NCI-H446 (cell line): Measurements from ENCODE around the gene CFB.
"Not testable (repeated sequence)": the region's sequence is repeated elsewhere in the genome, so short reads cannot be mapped to it uniquely, and the experiment has no call there.

ENCODE experiments used
- DNase-seq, 2 experiments: peaks; one replicate each; lab custom pipeline; 2025; lab: John Stamatoyannopoulos, UW

Gene CFB

DNA sequence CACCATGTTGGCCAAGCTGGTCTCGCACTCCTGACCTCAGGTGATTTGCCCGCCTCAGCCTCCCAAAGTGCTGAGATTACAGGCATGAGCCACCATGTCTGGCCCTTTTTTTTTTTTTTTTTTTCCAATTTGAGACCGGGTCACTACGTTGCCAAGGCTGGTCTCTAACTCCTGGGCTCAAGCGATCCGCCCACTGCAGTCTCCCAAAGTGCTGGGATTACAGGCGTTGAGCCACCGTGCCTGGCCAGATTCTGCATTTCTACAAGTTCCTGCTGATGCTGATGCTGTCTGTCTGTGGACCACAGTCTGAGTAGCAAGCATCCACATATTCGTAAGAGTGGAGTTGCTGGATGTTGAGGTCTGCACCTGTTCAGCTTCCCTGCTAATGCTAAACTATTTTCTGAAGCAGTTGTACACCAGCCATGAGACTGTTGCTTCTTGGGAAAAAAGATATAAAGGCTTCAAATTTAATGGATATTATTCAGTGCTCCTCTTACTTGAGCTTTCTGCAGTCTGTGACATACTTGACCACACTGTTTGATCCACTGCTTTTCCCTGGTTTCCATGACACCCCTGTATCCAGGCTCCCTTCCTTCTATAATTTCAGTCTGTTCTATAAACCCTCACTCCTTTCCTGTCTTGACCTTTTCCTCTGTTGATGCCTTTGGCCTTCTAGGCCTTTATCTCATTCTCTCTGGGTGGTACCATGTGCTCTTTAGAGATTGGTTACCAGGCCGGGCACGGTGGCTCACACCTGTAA is 33.9 kb upstream of the CFB start:
- DNase-seq = no peak

DNA sequence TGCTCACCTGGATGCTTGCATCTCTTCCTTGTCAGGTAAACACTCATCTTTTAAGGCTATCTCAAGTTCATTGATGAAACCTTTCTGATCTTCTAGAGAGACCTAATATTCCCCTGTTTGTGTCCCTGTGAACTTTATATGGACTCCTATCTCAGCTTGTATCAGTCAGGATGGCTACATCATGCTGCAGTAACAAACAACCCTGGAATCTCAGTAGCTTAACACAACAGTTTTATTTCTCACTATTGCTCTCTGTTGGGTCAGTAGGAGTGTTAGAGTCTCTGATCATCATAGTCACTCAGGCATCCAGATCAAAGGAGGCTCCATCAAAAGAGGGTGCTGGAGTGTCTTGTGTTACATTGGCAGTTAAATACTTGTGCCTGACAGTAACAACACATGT is 30.5 kb upstream of the CFB start:
- DNase-seq = no peak

DNA sequence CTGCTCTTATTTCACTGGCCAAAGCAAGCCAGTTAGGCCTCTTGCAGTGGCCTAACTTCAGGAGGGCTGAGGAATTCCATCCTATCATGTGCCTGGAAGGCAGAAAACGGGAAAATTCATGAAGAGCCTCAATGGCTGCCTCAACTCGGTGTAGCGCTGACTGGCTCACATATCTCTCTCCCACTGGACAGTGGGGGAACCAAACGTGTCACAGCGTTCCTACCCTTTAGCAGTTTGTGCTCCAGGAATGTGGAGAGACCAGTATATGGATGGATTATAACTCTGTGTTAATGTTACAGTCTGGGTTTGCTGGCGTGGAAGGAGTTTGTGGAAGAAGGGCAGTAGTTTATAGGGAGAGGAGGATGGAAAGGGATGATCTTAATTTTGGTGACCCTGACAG is 30.1 kb upstream of the CFB start:
- DNase-seq = no peak

GRCh38 chr6:31918069-31918720 is 27.7 kb upstream of the CFB start:
- no peak for DNase-seq

- DNase-seq = no peak
Measured at GRCh38 chr6:31919624-31920303, 26.1 kb upstream of the CFB start.

- no peak for DNase-seq
Measured at GRCh38 chr6:31920811-31921210, 25.1 kb upstream of the CFB start.

DNA sequence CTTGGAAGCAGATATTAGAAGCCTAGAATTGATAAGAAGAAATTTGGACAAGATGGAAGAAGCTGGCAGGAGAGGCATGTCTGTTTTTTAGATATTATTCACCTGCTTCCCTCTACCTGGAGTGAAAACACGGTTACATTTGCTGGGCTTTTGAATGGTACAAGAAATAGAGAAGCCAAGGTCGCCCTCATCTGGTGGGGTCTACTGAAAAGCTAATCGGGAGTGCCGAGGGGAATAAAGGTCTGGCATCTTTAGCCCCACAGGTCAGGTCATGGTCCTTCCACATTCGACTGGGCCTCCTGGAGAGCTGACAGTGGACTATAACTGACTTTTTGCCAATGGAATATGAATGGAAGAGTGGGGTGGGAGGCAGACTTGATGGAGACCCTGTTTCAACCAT is 23.0 kb upstream of the CFB start:
- no peak for DNase-seq

GRCh38 chr6:31927242-31927862 is 18.5 kb upstream of the CFB start, which contains the start of gene C2:
Gene C2 (plus strand): TSS chr6:31927717. CDS start chr6:31927753, 36 bp downstream.
- no peak for DNase-seq

DNA sequence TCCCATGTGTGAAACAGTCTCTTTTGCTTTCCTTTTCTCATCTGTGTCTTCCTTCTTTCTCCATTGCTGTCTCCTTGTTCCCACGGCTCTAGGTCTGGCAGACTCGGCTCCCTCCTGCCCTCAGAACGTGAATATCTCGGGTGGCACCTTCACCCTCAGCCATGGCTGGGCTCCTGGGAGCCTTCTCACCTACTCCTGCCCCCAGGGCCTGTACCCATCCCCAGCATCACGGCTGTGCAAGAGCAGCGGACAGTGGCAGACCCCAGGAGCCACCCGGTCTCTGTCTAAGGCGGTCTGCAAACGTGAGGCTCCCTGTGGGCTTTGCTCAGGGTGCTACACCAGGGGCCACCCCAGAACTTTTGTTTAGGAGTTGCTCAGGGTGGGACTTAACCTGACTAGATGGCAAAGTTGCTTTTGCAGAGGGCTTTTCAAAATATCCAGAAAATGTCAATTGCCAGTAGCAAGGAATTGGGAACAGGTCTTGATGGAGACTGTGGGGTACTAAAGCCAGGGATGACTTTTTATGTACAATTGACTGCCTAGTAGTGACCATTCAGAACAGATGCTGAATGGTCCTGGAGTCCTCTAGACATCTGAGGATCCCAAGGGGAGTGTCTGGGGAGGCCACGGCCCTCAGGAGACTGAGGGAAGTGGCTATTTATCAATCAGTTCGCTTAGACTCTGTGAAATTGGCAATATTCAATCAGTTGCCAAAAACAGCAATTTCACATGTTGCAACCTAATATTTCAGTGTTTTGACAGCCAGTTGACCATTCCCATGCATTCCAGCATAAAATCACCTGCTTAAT is 17.8 kb upstream of the CFB start:
- no peak for DNase-seq

DNA sequence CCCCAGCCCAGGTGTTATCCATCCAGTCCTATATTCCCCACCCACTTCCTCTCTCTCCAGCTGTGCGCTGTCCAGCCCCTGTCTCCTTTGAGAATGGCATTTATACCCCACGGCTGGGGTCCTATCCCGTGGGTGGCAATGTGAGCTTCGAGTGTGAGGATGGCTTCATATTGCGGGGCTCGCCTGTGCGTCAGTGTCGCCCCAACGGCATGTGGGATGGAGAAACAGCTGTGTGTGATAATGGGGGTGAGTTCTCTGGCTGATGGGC is 17.3 kb upstream of the CFB start:
- DNase-seq = no peak

DNA sequence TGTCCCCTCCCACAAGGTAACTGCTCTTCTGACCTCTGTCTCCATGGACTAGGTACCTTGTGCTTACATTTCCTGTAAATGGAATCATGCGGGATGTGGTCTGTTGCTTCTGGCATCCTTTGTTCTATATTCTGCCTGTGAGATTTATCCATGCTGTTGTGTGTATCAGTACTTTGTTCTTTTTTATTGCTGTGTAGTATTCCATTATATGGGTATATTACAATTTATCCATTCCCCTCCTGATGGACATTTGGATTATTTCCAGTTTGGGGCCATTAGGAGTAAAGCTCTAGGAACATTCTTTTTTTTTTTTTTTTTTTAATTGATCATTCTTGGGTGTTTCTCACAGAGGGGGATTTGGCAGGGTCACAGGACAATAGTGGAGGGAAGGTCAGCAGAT is 14.9 kb upstream of the CFB start:
- no peak for DNase-seq

- not testable (repeated sequence) for DNase-seq
Measured at GRCh38 chr6:31932137-31932536, 13.8 kb upstream of the CFB start.

- DNase-seq = no peak
Measured at GRCh38 chr6:31933537-31933936, 12.4 kb upstream of the CFB start.

GRCh38 chr6:31935021-31935420 is 10.9 kb upstream of the CFB start:
- DNase-seq = no peak

DNA sequence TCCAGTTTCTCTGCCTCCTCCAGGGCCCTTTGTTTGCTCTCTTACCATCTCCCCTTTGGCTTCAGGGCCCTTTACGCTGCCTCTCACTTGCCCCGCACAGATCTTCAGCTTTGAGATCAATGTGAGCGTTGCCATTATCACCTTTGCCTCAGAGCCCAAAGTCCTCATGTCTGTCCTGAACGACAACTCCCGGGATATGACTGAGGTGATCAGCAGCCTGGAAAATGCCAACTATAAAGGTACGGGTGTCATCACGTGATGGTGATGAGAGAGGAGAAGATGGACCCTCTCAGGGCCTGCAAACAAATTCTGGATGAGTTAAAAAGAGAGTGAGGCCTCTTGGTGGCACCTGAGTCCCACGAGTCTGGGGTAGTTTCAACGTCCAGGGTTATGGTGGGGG is 10.1 kb upstream of the CFB start:
- DNase-seq = no peak

DNA sequence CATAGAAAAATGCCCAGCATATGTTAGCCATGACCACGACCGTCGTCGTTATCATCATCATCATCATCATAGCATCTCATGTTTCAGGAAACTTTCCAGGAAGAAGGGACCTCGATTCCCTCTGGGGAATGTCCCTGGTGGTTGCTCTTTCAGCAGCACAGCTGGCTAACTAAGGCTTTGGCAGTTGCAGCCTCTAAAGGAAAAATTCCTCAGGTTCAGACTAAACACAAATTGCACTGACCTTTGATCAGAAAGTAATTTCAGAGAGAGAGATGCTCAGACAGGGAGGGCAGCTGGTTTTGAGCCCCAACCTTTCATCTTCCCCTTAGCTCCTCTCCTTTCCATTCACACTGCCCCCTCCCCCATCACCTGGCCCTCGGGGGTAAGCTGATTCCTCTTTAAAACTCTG is 5.6 kb upstream of the CFB start:
- DNase-seq = no peak

GRCh38 chr6:31943742-31944141 is 2.2 kb upstream of the CFB start:
- DNase-seq = no peak

GRCh38 chr6:31945154-31945506 is 765 bp upstream of the CFB start:
- no peak for DNase-seq

DNA sequence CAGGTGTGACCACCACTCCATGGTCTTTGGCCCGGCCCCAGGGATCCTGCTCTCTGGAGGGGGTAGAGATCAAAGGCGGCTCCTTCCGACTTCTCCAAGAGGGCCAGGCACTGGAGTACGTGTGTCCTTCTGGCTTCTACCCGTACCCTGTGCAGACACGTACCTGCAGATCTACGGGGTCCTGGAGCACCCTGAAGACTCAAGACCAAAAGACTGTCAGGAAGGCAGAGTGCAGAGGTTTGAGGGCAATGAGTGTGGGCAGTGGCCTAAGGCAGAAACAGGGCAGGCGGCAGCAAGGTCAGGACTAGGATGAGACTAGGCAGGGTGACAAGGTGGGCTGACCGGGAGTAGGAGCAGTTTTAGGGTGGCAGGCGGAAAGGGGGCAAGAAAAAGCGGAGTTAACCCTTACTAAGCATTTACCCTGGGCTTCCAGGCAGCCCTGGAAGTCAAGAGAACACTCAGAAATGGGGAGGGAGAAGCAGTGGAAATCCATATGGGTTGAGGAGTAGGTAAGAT is 533 bp downstream of the CFB start:
- no peak for DNase-seq

GRCh38 chr6:31947070-31947675 is 1.3 kb downstream of the CFB start:
- DNase-seq = no peak

DNA sequence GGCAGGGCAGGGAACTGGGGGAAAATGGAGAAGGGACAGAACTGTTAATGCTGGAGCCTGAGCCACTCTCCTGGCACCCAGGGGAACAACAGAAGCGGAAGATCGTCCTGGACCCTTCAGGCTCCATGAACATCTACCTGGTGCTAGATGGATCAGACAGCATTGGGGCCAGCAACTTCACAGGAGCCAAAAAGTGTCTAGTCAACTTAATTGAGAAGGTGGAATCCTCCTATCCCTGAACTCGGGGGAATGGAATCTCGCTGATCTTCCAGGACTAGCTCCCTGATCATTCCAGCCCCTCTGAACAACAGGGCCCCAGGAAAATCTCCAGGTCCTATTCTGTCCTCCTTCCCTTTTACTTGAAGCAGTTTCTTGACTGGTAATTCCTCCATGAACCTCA is 2.0 kb downstream of the CFB start:
- no peak for DNase-seq

DNA sequence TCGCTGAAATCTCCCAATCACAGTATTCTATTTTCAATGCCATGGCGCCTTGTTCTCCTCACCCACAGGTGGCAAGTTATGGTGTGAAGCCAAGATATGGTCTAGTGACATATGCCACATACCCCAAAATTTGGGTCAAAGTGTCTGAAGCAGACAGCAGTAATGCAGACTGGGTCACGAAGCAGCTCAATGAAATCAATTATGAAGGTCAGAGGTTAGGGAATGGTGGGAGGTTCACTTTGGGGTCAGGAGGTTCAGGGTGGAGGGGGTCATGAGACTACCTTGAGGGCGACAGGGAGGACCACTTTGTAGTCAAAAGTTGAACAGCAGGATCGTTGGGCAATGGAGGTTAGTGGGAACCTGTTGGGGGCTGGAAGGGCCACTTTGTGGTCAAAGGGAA is 2.4 kb downstream of the CFB start:
- no peak for DNase-seq
